Mucosa of descending colon (tissue), 3 donors: Measurements from ENCODE around the gene PSMB5. TPM values are rescaled to one million over a fixed set of nuclear protein-coding genes. Genes with fewer than 3 reads are reported as not detected.

Experiments used
- ATAC-seq: fragments of 200-7000 bp; cut with Tn5 transposase; one replicate; pipeline ENCODE4 v1.9.1; 2020; ENCODE audit warnings: mild to moderate bottlenecking, moderate library complexity
- DNase-seq, 3 donors: peaks; one replicate each; pipeline ENCODE4 v3.0.0-alpha.2; 2020
- H3K36me3 ChIP-seq: fragments of 200-600 bp; one replicate; pipeline ENCODE4 v1.8.0; 2021; ENCODE audit warnings: low read depth, mild to moderate bottlenecking
- H3K4me1 ChIP-seq: fragments of 200-600 bp; one replicate; pipeline ENCODE4 v1.8.0; 2021; ENCODE audit warnings: low read depth, mild to moderate bottlenecking
- H3K4me3 ChIP-seq: fragments of 200-600 bp; one replicate; pipeline ENCODE4 v1.8.0; 2021; ENCODE audit warnings: mild to moderate bottlenecking
- H3K9me3 ChIP-seq: fragments of 200-600 bp; one replicate; pipeline ENCODE4 v1.8.0; 2021; ENCODE audit warnings: mild to moderate bottlenecking
- CTCF ChIP-seq: fragments of 200-600 bp; IDR thresholded peaks from one replicate; pipeline ENCODE4 v1.8.0; 2022; ENCODE audit warnings: antibody characterized with exemption, mild to moderate bottlenecking
- intact Hi-C, 2 donors: fragments of 100-400 bp; cut with DNase I in 1 of 2; cut with micrococcal nuclease in 1 of 2; formaldehyde crosslinking; loops; one replicate each; pipeline versions ENCODE4 v1.11.0 to v1.11.1; 2022; cut with DNase I, micrococcal nuclease
- total RNA-seq, 3 donors: library from RNA; stranded (reverse); fragmentation: NEBNext Ultra II Directional in 2 of 3; extraction: Animal tissue kit (Norgen Biotek cat#: 25700) in 2 of 3; gene quantifications; one replicate each; pipeline versions ENCODE4 v1.2.1 to v1.2.4, GENCODE V29; 2021 to 2023
- donor health status: DM: no; HTN: no; CAD: no; lungs with moderate emphysema.
- donor health status: DM: no; HTN: no; CAD: no.
- donor health status: DM: no; HTN: yes; CAD: no.

PSMB5 gene
- total RNA-seq, 3 donors from 2014 or later = 54.4 to 94.3 (median 92.5) TPM

GRCh38 chr14:23035303-23036144 is 824 bp upstream of the PSMB5 start:
- intact Hi-C loops = no loop called here
- no peak for TF ChIP-seq CTCF
- peak overlapping the region; percentile 52 for H3K4me3 ChIP-seq
- peaks cover 8% of the 10 kb centered on the region for H3K4me1 ChIP-seq
- DNase-seq = no peak
- no peaks in the 10 kb centered on the region for H3K9me3 ChIP-seq
- H3K36me3 ChIP-seq = no peaks in the 10 kb centered on the region
- no peak for ATAC-seq

GRCh38 chr14:23033801-23034497 is 751 bp downstream of the PSMB5 start:
- TF ChIP-seq CTCF = no peak
- ATAC-seq (no peak), DNase-seq (no peak)
- intact Hi-C loops = no loop called here
- no peaks in the 10 kb centered on the region for H3K36me3 ChIP-seq
- H3K4me1 ChIP-seq = peaks cover 11% of the 10 kb centered on the region
- H3K9me3 ChIP-seq = no peaks in the 10 kb centered on the region
- H3K4me3 ChIP-seq = peak overlapping the region; percentile 52

GRCh38 chr14:23033251-23033727 is 1.4 kb downstream of the PSMB5 start:
- peaks cover 13% of the 10 kb centered on the region for H3K4me1 ChIP-seq
- no peak for TF ChIP-seq CTCF
- H3K9me3 ChIP-seq = no peaks in the 10 kb centered on the region
- no peaks in the 10 kb centered on the region for H3K36me3 ChIP-seq
- intact Hi-C loops = no loop called here
- DNase-seq (no peak), ATAC-seq (no peak)
- H3K4me3 ChIP-seq = no peak overlapping the region

GRCh38 chr14:23030936-23031335 is 3.8 kb downstream of the PSMB5 start:
- Histone ChIP-seq H3K9me3 (no peaks in the 10 kb centered on the region), H3K4me3 (no peak overlapping the region), H3K4me1 (peaks cover 13% of the 10 kb centered on the region), H3K36me3 (no peaks in the 10 kb centered on the region)
- intact Hi-C loops = no loop called here
- no peak for TF ChIP-seq CTCF
- ATAC-seq (no peak), DNase-seq (no peak)

- intact Hi-C loops = no loop called here
- Histone ChIP-seq H3K36me3 (no peaks in the 10 kb centered on the region), H3K4me1 (peaks cover 13% of the 10 kb centered on the region), H3K4me3 (no peak overlapping the region), H3K9me3 (no peaks in the 10 kb centered on the region)
- DNase-seq = no peak
- TF ChIP-seq CTCF = no peak
- ATAC-seq = peak; percentile 41
Measured at GRCh38 chr14:23028799-23029198, 5.9 kb downstream of the PSMB5 start.
